HepG2 (cell line): ENCODE results near the gene ITCH. TPM values are rescaled to one million over a fixed set of nuclear protein-coding genes. Genes with fewer than 3 reads are reported as not detected.

ENCODE experiments used
- DMTF1 ChIP-seq: sonication (generic); formaldehyde crosslinking; IDR thresholded peaks from 2 replicates; pipeline ENCODE4 v1.4.0; 2020; ENCODE audit warnings: mild to moderate bottlenecking, missing genetic modification reagents
- ERF ChIP-seq: IDR thresholded peaks from 2 replicates; pipeline ENCODE4 v1.6.1; 2018; ENCODE audit warnings: missing biosample characterization, missing genetic modification reagents
- GATAD1 ChIP-seq: IDR thresholded peaks from 2 replicates; pipeline ENCODE4 v1.6.1; 2016; ENCODE audit warnings: missing genetic modification reagents, missing compliant biosample characterization
- KAT2B ChIP-seq: fragments of 150-350 bp; IDR thresholded peaks from 2 replicates; pipeline ENCODE4 v1.6.1; 2014; ENCODE audit warnings: low read depth, low read length, borderline replicate concordance
- PAF1 ChIP-seq: IDR thresholded peaks from 2 replicates; pipeline ENCODE4 v1.6.1; 2016; ENCODE audit warnings: missing genetic modification reagents, missing compliant biosample characterization
- RELA ChIP-seq: sonication (generic); formaldehyde crosslinking; IDR thresholded peaks from 2 replicates; pipeline ENCODE4 v1.4.0; 2020; ENCODE audit warnings: missing genetic modification reagents
- RNF2 ChIP-seq: fragments of 450-650 bp; conservative IDR thresholded peaks from 2 replicates; pipeline ENCODE4 v1.6.1; 2016; ENCODE audit warnings: low read depth
- ZBTB1 ChIP-seq: sonication (generic); formaldehyde crosslinking; IDR thresholded peaks from 2 replicates; pipeline ENCODE4 v1.4.0; 2020; ENCODE audit warnings: missing genetic modification reagents, borderline replicate concordance
- ZFY ChIP-seq: sonication (generic); formaldehyde crosslinking; IDR thresholded peaks from 2 replicates; pipeline ENCODE4 v1.4.0; 2020; ENCODE audit warnings: missing genetic modification reagents
- ZNF160 ChIP-seq: sonication (generic); formaldehyde crosslinking; IDR thresholded peaks from 2 replicates; pipeline ENCODE4 v1.8.0; 2022; ENCODE audit warnings: mild to moderate bottlenecking, inconsistent platforms, missing genetic modification reagents
- ZNF614 ChIP-seq: IDR thresholded peaks from 2 replicates; pipeline ENCODE4 v1.6.1; 2018; ENCODE audit warnings: missing biosample characterization, missing genetic modification reagents, inconsistent platforms, borderline replicate concordance
- ZNF629 ChIP-seq: sonication (generic); formaldehyde crosslinking; conservative IDR thresholded peaks from 2 replicates; pipeline ENCODE4 v1.5.0; 2020; ENCODE audit warnings: missing genetic modification reagents
- ZNF800 ChIP-seq: sonication (generic); formaldehyde crosslinking; IDR thresholded peaks from 2 replicates; pipeline ENCODE4 v1.4.0; 2020; ENCODE audit warnings: missing genetic modification reagents
- polyA plus RNA-seq, 8 experiments: library from polyadenylated mRNA; depleted of rRNA in 3 of 8; stranded (reverse) in 7 of 8; unstranded in 1 of 8; fragments of >200 nt; fragmentation: Illumina TruSeq in 4 of 8; extraction: Trizol in 4 of 8; gene quantifications; 2 replicates each; pipeline versions ENCODE4 v1.2.1 to v1.2.3, GENCODE V29; 2011 to 2016; ENCODE audit warnings: low read depth in 4 of 8, missing spikeins in 1 of 8, mixed read lengths in 1 of 8; ENCODE audit not compliant: insufficient read depth in 1 of 8
- total RNA-seq, 5 experiments: library from RNA; depleted of rRNA; stranded (reverse); fragments of >200 nt; fragmentation: Illumina TruSeq; extraction: Trizol; gene quantifications; 2 replicates each; pipeline ENCODE4 v1.2.3, GENCODE V29; 2016; ENCODE audit warnings: low read depth in 1 of 5
- TF ChIP-seq, protein P1 (sequence below): sonication (generic); formaldehyde crosslinking; IDR thresholded peaks from 2 replicates; pipeline ENCODE4 v1.4.0; 2020; ENCODE audit warnings: missing genetic modification reagents, mild to moderate bottlenecking, borderline replicate concordance
- TF ChIP-seq, protein P2 (sequence below): IDR thresholded peaks from 2 replicates; pipeline ENCODE4 v1.6.1; 2016
- TF ChIP-seq, protein P3 (sequence below): sonication (generic); formaldehyde crosslinking; IDR thresholded peaks from 2 replicates; pipeline ENCODE4 v1.4.0; 2020; ENCODE audit warnings: missing genetic modification reagents
- TF ChIP-seq, protein P4 (sequence below): sonication (generic); formaldehyde crosslinking; IDR thresholded peaks from 2 replicates; pipeline ENCODE4 v1.4.0; 2020; ENCODE audit warnings: missing genetic modification reagents

ITCH gene
- total and polyA plus RNA-seq, 2 of the 13 experiments (the other 11 are each of a cell fraction or from before 2014, with no cell fraction given) = 20.5 to 112 TPM

- no peak for TF ChIP-seq ZBTB1 (CRISPR knock-in tag)
- TF ChIP-seq, protein P1, sequence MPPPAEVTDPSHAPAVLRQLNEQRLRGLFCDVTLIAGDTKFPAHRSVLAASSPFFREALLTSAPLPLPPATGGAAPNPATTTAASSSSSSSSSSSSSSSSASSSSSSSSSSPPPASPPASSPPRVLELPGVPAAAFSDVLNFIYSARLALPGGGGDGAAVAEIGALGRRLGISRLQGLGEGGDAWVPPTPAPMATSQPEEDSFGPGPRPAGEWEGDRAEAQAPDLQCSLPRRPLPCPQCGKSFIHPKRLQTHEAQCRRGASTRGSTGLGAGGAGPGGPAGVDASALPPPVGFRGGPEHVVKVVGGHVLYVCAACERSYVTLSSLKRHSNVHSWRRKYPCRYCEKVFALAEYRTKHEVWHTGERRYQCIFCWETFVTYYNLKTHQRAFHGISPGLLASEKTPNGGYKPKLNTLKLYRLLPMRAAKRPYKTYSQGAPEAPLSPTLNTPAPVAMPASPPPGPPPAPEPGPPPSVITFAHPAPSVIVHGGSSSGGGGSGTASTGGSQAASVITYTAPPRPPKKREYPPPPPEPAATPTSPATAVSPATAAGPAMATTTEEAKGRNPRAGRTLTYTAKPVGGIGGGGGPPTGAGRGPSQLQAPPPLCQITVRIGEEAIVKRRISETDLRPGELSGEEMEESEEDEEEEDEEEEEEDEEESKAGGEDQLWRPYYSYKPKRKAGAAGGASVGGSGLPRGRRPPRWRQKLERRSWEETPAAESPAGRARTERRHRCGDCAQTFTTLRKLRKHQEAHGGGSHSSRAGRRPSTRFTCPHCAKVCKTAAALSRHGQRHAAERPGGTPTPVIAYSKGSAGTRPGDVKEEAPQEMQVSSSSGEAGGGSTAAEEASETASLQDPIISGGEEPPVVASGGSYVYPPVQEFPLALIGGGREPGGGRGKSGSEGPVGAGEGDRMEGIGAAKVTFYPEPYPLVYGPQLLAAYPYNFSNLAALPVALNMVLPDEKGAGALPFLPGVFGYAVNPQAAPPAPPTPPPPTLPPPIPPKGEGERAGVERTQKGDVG (CRISPR knock-in tag) = no peak
- peak; percentile 11; the same call in 1 of the 2 replicates for TF ChIP-seq ZFY
- no peak for TF ChIP-seq ERF (CRISPR knock-in tag)
- TF ChIP-seq GATAD1 (CRISPR knock-in tag) = no peak
- TF ChIP-seq DMTF1 = no peak
- no peak for TF ChIP-seq KAT2B
- TF ChIP-seq PAF1 (CRISPR knock-in tag) = no peak
- no peak for TF ChIP-seq RNF2
- TF ChIP-seq, protein P2, sequence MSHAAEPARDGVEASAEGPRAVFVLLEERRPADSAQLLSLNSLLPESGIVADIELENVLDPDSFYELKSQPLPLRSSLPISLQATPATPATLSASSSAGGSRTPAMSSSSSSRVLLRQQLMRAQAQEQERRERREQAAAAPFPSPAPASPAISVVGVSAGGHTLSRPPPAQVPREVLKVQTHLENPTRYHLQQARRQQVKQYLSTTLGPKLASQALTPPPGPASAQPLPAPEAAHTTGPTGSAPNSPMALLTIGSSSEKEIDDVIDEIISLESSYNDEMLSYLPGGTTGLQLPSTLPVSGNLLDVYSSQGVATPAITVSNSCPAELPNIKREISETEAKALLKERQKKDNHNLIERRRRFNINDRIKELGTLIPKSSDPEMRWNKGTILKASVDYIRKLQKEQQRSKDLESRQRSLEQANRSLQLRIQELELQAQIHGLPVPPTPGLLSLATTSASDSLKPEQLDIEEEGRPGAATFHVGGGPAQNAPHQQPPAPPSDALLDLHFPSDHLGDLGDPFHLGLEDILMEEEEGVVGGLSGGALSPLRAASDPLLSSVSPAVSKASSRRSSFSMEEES (CRISPR knock-in tag) = peak; percentile 14; the same call in 1 of the 2 replicates
- TF ChIP-seq ZNF629 (CRISPR knock-in tag) = peak; percentile 99
- TF ChIP-seq ZNF614 (CRISPR knock-in tag) = no peak
- TF ChIP-seq, protein P3, sequence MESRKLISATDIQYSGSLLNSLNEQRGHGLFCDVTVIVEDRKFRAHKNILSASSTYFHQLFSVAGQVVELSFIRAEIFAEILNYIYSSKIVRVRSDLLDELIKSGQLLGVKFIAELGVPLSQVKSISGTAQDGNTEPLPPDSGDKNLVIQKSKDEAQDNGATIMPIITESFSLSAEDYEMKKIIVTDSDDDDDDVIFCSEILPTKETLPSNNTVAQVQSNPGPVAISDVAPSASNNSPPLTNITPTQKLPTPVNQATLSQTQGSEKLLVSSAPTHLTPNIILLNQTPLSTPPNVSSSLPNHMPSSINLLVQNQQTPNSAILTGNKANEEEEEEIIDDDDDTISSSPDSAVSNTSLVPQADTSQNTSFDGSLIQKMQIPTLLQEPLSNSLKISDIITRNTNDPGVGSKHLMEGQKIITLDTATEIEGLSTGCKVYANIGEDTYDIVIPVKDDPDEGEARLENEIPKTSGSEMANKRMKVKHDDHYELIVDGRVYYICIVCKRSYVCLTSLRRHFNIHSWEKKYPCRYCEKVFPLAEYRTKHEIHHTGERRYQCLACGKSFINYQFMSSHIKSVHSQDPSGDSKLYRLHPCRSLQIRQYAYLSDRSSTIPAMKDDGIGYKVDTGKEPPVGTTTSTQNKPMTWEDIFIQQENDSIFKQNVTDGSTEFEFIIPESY (CRISPR knock-in tag) = no peak
- TF ChIP-seq, protein P4, sequence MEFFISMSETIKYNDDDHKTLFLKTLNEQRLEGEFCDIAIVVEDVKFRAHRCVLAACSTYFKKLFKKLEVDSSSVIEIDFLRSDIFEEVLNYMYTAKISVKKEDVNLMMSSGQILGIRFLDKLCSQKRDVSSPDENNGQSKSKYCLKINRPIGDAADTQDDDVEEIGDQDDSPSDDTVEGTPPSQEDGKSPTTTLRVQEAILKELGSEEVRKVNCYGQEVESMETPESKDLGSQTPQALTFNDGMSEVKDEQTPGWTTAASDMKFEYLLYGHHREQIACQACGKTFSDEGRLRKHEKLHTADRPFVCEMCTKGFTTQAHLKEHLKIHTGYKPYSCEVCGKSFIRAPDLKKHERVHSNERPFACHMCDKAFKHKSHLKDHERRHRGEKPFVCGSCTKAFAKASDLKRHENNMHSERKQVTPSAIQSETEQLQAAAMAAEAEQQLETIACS (CRISPR knock-in tag) = no peak
- TF ChIP-seq ZNF160 (CRISPR knock-in tag) = no peak; the same call in 1 of the 2 replicates
- no peak for TF ChIP-seq ZNF800 (CRISPR knock-in tag)
- 0 out of 2 replicates have a peak, but pooled peaks have one; percentile 29 for TF ChIP-seq RELA
Observed at GRCh38 chr20:34334654-34335407, 28.2 kb upstream of the ITCH start (continued).
